Thyroid gland (tissue), 4 donors: ENCODE measurements around the gene HMMR.
A peak's percentile ranks its signal among the peaks of the same experiment; 100 is the strongest.

Experiments
- CTCF ChIP-seq, 6 experiments: fragments of 200-600 bp in 3 of 6; fragments of 450-650 bp in 3 of 6; sonication (generic) in 3 of 6; IDR thresholded peaks; one replicate each; pipeline ENCODE4 v1.5.1; 2016 to 2019; ENCODE audit warnings: antibody characterized with exemption in 6 of 6, mild to moderate bottlenecking in 2 of 6, inconsistent platforms in 1 of 6, moderate library complexity in 1 of 6
- POLR2A ChIP-seq, 2 donors: fragments of 450-650 bp; IDR thresholded peaks; one replicate each; pipeline ENCODE4 v1.6.1; 2017; ENCODE audit warnings: antibody characterized with exemption in 2 of 2, mild to moderate bottlenecking in 2 of 2, moderate library complexity in 1 of 2

- TF ChIP-seq CTCF (IDR thresholded peaks at IDR 0.05) (peak in 4 of 6 experiments; percentile 24 to 59 (median 36)), POLR2A (IDR thresholded peaks at IDR 0.05) (no peak)
These were observed 13.3 kb downstream of the HMMR start for GRCh38 chr5:163473635-163474243.
